GM18951 (cell line): ENCODE measurements around the gene ASCL5.

Experiments
- POLR2A ChIP-seq: IDR thresholded peaks from 4 replicates; pipeline ENCODE4 v1.6.1; 2011; ENCODE audit warnings: mild to moderate bottlenecking; ENCODE audit not compliant: insufficient read length, insufficient read depth; ENCODE audit errors: extremely low read depth
- in situ Hi-C: fragments of 300-500 bp; cut with MboI; formaldehyde crosslinking; loops from one replicate; pipeline ENCODE4 v1.12.0; 2022; ENCODE audit warnings: low sequenced_read_pairs, mixed read lengths, inconsistent platforms; ENCODE audit not compliant: unreplicated experiment

ASCL5 gene

GRCh38 chr1:201116091-201116490 lies 10.9 kb downstream of the ASCL5 start:
- TF ChIP-seq POLR2A: no peak
- in situ Hi-C loops: no loop called here

DNA sequence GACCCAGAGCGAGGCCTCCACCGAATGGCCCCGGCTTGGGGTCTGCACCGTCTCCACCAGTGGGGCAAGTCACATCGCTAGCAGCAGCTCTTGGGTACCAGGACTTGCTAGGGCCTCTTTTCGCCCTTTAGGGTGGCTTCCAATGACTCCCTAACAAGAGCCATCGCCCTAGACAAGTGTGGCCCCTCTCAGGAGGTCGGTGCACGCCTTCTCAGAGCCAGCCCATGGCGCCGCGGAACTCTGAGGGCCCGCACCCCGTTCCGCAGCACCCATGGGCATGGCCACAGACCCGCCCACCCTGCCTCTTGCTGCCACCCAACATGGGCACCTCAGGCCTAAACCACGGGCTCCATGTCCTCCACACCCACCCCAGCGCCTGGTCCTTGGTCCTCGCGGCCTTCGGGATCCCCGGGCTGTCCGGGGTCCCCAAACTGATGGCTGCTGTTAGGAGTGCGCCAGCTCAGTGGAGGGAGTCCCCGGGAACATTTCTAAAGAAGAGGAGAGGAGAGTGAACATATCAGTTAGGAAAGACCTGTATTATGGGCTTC lies 11.5 kb downstream of the ASCL5 start:
- in situ Hi-C loops: no loop called here
- TF ChIP-seq POLR2A: no peak

GRCh38 chr1:201114245-201115131 lies 12.5 kb downstream of the ASCL5 start:
- TF ChIP-seq POLR2A: no peak
- in situ Hi-C loops: no loop called here

GRCh38 chr1:201113451-201114244 lies 13.3 kb downstream of the ASCL5 start:
- TF ChIP-seq POLR2A: no peak
- in situ Hi-C loops: no loop called here

- in situ Hi-C loops: no loop called here
- no peak for TF ChIP-seq POLR2A
These were observed 14.1 kb downstream of the ASCL5 start for GRCh38 chr1:201112926-201113325.

GRCh38 chr1:201112173-201112731 lies 14.7 kb downstream of the ASCL5 start, which contains the start of gene CACNA1S:
TSS of gene CACNA1S (minus strand) at chr1:201112426. CDS start at chr1:201112339, 87 bp downstream.
- in situ Hi-C loops: no loop called here
- TF ChIP-seq POLR2A: no peak

DNA sequence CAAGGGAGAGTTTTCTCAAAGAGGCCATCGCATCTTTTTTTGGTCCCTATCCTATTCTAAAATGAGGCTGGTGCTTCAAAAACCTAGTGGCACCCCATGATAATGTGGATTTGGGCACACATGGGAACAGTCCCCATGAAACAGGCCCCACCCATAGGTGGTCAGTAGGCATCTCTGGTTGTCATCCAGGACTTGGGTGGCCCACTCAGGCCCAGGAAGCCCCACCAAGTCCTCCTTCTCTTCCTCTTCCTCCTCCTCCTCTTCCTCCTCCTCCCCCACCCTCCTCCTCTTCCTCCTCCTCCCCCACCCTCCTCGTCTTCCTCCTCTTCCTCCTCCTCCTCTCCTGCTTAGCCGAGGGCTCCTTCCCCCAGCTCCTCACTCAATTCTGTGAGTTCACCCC lies 15.3 kb downstream of the ASCL5 start:
- in situ Hi-C loops: no loop called here
- TF ChIP-seq POLR2A: no peak

DNA sequence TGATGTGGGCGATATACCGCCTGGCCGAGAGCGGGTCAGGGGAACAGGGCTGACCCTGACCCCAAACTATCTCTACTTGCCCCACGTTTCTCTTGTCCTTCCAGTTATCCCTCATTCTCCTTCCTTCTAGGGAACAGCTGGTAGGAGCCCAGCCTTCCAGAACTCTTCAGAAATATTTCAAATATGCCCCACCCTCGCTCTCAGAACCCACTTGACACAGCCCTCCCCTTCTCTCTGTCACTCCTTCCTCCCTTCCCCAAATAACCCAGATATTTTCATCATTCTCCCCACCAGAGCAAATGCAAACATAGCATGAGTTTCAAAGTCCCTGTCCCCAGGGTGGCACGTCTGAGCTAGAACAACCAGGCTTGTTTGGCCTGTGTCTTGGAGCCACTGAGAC lies 15.8 kb downstream of the ASCL5 start:
- in situ Hi-C loops: no loop called here
- no peak for TF ChIP-seq POLR2A

DNA sequence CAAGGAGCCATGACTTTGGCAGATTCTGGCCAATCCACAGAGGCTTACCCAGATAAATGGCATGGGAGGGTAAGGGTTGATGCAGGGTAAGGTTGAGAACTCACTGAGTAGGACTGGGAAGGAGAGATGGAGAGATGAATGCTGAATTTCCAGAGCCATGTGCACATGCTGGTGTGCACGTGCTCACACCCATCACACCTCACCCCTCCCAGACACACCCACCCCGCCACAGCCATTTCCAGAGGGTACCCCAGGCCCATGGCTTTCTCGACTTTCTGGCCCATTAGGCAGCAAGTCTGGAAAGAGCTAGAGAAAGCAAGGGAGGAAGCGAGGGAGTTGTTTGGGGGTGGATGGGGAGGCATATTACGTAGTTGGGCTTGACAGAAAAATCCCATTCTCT lies 16.4 kb downstream of the ASCL5 start:
- in situ Hi-C loops: no loop called here
- TF ChIP-seq POLR2A: no peak

- no peak for TF ChIP-seq POLR2A
- in situ Hi-C loops: no loop called here
These were observed 16.8 kb downstream of the ASCL5 start for GRCh38 chr1:201110138-201110537.

GRCh38 chr1:201109651-201110050 lies 17.3 kb downstream of the ASCL5 start:
- in situ Hi-C loops: no loop called here
- TF ChIP-seq POLR2A: no peak

DNA sequence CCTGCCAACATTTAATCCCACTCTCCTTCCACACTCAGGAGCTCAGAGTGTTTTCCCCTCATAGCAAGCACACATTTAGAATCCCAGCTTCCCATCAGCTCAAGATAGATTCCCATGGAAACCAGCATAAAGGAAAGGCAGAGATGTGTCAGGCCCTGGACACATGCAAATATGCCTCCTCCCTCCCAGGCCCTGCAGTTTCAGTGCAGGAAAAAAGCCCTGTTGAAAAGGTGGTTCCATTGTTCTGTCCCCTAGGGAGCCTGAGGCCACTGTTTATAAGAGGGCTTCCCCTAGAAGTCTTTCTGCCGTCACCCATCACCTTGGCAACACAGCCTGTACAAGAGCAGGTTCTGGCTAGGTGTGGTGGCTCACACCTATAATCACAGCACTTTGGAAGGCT lies 18.4 kb downstream of the ASCL5 start:
- in situ Hi-C loops: no loop called here
- TF ChIP-seq POLR2A: no peak

DNA sequence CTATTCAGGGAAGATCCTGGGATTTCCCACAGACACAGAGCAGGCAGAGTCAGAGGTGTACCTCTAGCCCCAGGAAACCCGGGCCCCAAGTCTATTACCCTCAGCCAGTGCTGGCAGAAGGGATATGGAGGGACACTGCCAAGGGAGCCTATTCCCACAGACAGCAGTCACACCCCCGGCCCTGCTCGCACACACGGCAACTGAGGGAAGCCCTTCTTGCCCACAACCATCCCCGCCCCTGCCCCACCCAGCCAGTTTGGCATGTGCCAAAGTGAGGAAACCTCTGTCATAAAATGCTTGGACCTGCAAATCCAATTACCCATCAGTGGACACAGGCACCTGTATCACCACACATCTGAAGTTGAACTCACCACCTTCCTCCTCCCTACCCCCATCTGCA lies 21.3 kb downstream of the ASCL5 start:
- TF ChIP-seq POLR2A: no peak
- in situ Hi-C loops: no loop called here
